Epidermal melanocyte (primary cell): ENCODE results near the gene TRABD2B.

Experiments used
- DNase-seq: peaks from one replicate; pipeline ENCODE4 v3.0.0; 2011; ENCODE audit warnings: low spot score; ENCODE audit not compliant: insufficient read length

The TRABD2B gene

GRCh38 chr1:47759251-47759935 is 237.8 kb downstream of the TRABD2B start:
- no peak for DNase-seq

- no peak for DNase-seq
Measured at GRCh38 chr1:47758341-47759250, 238.6 kb downstream of the TRABD2B start.

DNA sequence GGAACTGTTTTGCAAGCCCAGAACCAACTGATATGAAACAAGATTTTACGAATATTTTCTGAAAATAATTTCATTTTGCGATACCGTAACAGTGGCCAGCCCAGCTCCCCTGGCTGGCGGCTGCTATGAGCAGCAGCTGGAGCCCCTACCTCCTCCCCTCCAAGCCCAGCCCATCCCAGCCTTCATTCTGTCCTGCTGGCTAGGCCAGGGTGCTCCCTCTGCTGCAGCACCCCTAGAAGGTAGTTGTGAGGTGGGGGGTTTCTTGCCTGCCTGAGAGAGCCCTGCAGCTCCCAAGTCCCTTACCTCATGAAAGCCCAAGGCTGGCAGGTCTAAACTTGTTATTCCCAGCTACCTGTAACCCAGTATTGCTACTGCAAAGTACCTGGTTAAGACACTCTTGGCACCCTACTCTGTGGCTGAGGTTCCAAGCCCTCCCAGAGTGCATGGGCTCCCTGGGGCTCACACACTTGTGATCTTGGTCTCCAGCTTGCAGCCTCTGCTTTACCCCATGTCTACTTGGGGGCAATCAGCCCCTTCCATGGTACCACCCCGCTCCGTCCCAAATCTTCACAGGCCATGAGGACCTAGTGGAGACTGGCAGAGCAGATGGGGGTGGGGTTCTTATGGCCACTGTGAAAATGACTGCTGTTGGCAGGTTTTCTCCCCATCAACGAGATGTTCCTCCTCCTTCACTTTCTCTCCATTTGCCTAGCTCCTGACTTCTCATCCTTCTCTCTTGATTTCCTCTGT is 239.8 kb downstream of the TRABD2B start:
- DNase-seq, result no peak

DNA sequence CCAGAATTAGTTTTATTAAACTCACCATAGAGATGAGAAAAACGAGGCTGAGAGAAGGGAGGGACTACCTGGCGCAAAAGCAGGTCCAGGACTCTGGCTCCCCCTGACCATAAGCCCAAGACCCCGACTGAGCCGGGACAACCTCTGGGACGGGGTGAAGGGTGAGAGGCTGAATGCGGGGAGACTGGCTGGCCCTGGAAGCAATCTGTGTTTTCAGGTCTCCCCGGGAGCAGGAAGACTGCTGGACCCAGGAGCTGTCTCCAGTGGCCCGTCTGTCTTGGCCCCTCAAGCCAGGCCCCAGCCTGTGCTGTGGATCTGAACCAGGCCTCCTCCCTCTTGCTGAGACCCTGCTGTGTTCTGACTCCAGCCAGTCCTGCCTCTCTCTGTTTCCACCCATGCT is 240.8 kb downstream of the TRABD2B start:
- no peak for DNase-seq

DNA sequence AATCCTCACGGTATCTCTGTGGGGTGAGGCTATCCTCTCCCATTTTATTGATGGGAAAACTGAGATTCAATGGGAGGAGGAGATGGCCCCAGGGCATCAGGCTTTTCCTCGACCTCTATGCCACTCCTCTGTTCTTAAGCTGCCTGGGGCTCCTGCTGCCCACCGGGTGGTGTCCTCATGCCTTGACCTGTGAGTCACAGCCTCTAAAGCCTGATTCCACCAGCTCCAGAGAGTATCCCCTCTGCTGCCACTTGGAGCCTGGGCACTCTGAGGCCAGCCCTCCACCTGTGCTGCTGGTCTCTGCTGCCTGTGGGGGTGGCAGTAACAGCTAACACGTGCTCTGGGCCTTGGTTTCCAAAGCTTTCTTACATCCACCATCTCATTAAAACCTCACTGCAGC is 241.2 kb downstream of the TRABD2B start:
- DNase-seq, result no peak

DNA sequence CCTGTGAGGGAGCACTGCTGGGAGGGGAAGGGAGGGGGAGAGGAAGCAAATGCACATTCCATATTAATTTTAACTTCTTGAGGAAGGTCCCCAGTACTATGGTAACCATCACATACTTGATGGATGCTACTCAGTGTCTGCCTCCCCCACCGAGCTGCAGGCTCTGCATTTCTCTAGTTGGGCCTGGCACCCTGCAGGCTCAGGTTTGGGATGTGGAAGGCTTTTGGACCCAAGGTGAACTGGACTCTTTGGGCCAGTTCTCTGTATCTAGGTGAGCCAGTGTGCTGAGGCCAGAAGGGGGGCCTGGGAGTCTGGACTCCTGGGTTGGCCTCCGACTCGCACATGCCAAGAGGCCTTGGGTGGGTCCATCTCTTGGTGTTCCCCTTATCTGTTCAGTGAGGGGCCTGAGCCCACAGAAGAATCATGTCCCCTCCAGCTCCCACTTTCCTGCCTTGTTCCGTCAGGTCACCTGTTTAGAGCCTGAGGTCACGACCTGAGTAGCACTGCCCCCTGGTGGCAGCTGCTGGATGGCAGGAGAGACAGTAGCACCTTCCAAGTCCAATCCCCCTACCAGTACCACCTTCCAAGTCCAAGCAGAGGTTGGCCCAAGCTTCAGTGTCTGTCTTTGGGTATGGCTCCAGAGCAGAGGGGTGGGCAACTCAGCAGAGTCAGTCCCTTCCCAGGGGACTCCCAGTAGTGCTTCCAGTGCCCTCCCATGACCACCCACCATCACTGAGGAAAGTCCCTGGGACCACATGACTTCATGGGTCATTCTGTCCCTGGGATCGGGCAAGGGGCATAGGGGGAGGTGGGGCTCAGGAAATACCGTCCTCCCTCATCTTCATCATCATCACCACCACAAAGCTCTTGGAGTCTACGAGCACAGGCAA is 241.8 kb downstream of the TRABD2B start:
- DNase-seq, result no peak

DNA sequence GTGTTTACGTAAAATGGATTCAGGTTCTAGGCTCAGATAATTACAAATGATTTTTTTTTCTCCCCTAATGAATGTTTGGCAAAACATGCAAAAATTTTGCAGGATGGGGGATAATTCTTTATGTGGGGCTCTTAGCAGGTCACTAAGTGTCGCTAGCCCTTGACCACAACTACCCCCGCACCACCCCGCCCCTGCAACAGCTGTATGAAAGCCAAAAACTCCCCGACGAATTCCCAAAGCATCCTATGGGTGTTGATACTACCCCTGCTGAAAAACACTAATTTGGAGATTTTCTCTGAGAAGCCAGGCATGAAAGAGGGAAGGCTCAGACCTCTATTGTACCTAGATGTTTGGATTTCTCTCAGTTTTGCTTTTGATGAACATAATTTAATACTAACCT is 243.0 kb downstream of the TRABD2B start:
- DNase-seq, result no peak

GRCh38 chr1:47753808-47754207 is 243.4 kb downstream of the TRABD2B start:
- DNase-seq, result no peak

- no peak for DNase-seq
Measured at GRCh38 chr1:47752559-47752958, 244.6 kb downstream of the TRABD2B start.

- no peak for DNase-seq
Measured at GRCh38 chr1:47751996-47752451, 245.2 kb downstream of the TRABD2B start.

GRCh38 chr1:47751193-47751592 is 246.0 kb downstream of the TRABD2B start:
- no peak for DNase-seq

DNA sequence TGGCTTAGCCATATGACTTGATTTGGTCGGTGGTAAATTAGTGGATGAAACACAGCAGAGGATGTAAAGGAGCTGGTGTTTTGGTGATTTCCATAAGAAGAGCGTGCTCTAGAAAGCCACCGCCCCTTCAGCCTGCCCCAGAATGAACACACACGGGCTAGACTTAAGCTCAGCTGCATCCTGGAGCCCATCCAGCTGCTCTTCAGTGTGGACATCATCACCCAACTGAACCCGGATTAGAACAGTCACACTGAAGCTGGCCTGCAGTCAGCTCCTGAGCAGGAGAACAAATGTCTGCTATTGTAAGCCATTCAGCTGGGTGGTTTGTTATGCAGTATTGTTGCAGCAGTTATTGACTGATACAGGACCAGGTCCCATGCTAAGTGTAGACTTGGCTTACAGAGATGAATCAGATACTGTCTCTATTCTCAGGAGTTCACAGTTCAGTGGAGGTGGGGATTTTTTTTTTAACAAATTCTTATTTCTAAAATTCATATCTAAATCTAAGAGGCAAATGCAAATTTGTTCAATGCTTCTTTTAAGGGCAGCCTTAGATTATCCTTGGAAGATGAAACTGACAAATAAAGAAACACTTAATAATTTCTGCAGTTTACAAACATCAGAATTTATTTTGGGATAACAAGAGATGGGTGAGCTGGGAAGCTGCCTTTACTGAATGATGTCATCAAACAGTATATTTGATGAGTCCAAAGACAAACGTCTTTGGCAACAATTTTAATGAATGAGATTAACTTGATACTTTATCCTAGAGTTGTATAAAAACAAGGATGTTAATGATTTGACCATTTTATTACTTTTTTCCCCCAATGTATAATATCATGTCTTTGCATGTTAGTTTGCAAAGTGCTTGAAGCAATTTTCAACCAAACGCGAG is 251.2 kb downstream of the TRABD2B start:
- DNase-seq, result no peak

GRCh38 chr1:47742890-47743760 is 254.1 kb downstream of the TRABD2B start:
- DNase-seq, result no peak

- peak; percentile 68 for DNase-seq
Measured at GRCh38 chr1:47738560-47739182, 258.5 kb downstream of the TRABD2B start.

GRCh38 chr1:47732489-47732888 is 264.7 kb downstream of the TRABD2B start:
- no peak for DNase-seq

GRCh38 chr1:47731730-47732129 is 265.5 kb downstream of the TRABD2B start:
- DNase-seq, result no peak

DNA sequence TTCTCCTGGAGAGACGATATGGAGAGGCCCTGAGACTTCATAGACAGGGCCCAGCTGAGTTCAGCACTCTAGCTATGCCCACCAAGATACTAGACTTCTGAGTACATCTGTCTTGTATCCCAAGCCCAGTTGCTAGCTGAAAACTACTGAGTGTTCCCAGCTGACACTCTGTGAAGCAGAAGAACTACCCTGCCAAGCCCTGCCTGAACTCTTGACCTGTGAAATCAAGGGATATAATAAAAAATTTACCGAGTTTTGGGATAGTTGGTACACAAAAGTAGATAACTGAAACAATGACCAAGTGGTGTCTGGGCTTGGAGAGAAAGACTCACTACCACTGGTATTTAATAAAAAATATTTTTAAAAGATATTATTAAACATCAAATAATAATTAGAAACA is 267.5 kb downstream of the TRABD2B start:
- DNase-seq, result no peak

- DNase-seq, result no peak
Measured at GRCh38 chr1:47727697-47728085, 269.5 kb downstream of the TRABD2B start.
